HG03342 (cell line): ENCODE data around the gene TMOD1.
"Not testable (repeated sequence)": the region's sequence is repeated elsewhere in the genome, so short reads cannot be mapped to it uniquely, and the experiment has no call there.

Experiments
- ATAC-seq: cut with Tn5 transposase; IDR thresholded peaks from one replicate; pipeline ENCODE4 v1.9.1; 2021; ENCODE audit warnings: mild to moderate bottlenecking, moderate library complexity; ENCODE audit not compliant: unreplicated experiment

The TMOD1 gene

DNA sequence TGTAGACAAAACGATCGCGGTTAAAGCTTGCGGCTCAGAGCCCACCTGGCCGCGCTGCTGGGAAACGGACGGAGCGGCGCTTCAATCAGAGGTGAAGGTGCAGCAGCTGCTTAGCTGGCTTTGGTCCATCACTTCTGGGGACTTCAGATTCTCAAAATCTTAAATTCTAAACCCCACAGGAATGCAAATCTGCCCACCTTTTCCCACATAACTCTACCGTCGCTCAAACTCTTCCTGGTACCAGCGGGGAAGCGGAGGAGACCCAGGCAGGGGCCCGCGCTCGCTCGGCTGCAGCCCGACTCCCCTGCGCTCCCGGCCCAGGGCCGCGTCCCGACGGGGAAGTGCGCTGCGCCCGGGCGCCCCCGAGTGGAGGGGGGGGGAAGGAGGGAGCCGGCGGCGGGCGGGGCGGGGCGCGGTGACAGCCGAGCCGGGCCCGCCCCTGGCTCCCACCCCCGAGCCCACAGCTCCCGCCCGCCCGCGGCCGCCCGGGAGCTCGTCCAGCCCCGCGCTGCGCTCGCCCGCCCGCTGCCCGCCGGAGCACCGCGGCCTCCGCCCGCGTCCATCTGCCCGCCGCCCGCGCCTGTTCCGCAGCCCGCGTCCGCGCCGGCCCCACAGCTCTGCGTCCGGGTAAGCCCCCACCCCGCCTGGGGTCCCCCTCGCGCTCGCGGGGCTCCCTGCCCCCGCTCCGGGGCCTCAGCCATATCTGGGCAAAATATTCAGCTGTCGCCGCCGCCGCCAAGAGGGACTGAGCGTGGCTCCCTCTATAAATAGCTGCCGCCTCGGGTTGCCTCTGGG is at the start of gene TMOD1:
Gene TMOD1, plus strand, starts transcription at position 490 of the 795 bp plus-strand sequence. CDS start 22,523 bp downstream, outside the sequence.
- peak; percentile 49 for ATAC-seq

GRCh38 chr9:97453573-97453972 is 47.9 kb upstream of the TMOD1 start:
- ATAC-seq, result not testable (repeated sequence)

GRCh38 chr9:97456841-97457240 is 44.6 kb upstream of the TMOD1 start:
- not testable (repeated sequence) for ATAC-seq

- no peak for ATAC-seq
Observed at GRCh38 chr9:97459326-97459725, 42.1 kb upstream of the TMOD1 start.

DNA sequence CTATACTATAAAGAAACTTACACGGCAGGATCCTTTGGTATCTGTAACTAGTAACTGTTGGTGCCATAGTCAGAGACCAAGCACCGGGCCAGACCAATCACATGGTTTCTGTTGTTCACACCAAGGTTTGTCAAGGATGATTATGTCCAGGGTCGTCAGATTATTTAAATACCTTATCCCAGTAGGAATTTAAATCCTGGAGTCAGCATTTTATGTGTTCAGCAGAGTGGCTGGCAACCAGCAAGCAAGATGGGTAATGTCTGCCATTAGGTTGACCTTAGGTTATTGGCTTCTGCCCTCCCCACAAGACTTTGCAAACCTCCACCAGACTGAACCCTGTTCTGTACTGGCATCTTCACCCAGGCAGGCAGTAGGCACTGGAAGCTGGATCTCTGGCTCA is 39.3 kb upstream of the TMOD1 start:
- no peak for ATAC-seq

GRCh38 chr9:97462914-97463313 is 38.6 kb upstream of the TMOD1 start:
- no peak for ATAC-seq

DNA sequence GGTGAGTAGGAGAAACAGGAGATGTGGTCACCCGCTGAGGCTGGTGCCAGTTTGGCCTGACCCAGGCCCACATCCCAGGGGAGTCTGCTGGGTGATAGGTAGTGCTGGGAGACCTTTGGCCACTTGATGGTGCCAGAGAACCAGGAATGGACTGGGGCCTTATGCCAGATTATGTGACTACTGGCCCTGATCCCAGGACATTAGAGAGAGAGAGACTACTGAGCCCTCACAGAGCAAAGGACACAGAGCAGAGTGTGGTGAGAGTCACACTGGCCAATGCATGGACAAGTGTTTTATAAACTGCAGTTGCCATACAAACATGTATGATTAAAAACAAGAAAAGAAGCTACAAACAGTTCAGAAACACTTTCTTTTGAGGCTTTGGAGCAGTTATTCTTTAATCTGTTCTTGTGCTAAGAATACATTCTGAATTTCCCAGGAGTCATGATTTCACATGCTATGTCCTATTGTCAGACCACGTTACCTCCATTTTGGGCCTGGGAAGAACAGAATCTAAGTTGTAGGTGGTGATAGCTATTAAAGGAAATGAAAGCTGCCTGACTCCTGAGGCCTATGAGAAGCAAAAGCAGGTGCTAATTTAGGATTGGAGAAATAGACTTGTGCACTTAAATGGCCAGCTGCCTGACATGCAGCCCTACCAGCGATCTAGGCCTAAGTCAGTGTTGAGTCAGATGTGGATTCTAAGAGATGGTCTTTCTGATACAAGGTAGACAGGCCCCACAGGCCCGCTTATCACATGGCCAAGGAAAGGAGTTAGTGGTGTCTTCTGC is 32.6 kb upstream of the TMOD1 start:
- peak; percentile 85 for ATAC-seq

DNA sequence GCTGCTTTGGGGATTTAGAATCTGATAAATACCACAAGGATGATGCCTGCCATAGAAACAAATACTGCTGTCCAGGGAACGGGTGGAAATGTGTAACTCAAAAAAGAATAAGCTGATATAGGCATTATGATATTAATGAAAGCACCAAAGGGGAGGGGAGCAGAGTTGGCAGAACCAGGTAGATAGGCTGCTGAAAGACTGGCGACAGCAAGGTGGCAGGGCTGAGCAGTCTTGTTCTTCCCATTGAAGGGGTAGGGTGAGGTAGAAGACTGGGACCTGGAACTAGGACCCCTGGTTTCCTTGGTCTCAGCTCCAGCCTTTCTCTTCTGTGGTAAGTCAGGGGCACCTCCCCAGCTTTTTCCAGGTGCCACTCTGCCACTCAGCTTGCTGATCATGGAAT is 31.4 kb upstream of the TMOD1 start:
- ATAC-seq, result no peak

DNA sequence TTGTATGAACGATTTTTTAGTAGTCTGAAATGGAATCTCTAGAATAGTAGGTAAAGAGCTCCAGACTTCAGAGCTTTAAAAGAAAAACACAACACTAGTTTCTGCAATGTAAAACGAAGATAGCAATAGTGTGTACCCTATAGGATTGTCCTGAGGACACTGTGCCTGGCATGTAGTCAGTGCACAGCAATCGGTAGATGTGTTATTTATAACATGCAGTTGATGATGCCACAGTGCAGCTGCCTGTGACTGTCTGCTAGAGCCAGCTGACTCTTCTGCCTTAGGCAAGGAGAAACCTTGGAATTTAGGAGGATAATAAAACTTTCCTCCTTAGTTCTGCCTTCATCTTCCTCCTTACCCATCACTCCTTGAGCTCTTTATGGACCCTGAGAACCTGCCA is 27.7 kb upstream of the TMOD1 start:
- ATAC-seq, result no peak

- no peak for ATAC-seq
Observed at GRCh38 chr9:97474372-97474925, 27.0 kb upstream of the TMOD1 start.

- ATAC-seq, result no peak
Observed at GRCh38 chr9:97475059-97475458, 26.4 kb upstream of the TMOD1 start.

GRCh38 chr9:97478301-97478981 is 23.0 kb upstream of the TMOD1 start:
- no peak for ATAC-seq

GRCh38 chr9:97479496-97480159 is 21.8 kb upstream of the TMOD1 start:
- ATAC-seq, result no peak

GRCh38 chr9:97480174-97480573 is 21.3 kb upstream of the TMOD1 start:
- ATAC-seq, result no peak

GRCh38 chr9:97480749-97481148 is 20.7 kb upstream of the TMOD1 start:
- ATAC-seq, result no peak

DNA sequence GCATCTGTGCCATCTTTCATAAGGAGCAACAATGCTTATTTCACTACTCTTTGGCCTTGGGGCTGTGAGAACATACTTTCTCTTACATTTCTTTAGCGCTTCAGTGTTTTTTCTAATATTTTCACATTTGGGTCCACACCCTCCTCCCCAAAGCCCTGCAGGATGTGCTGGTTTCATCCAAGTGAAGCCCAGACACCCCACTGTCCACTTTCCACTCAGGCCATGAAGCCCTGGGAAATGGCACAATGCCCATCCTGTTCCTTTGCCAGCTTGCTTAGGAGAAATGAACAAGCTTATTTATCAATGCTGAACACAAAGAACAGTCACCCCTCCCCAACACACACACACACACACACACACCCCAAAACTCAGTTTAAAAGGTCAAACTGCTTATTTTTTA is 17.3 kb upstream of the TMOD1 start:
- ATAC-seq, result no peak

- ATAC-seq, result no peak
Observed at GRCh38 chr9:97487107-97487506, 14.4 kb upstream of the TMOD1 start.

- ATAC-seq, result no peak
Observed at GRCh38 chr9:97487861-97488260, 13.6 kb upstream of the TMOD1 start.

GRCh38 chr9:97491216-97491999 is 10.1 kb upstream of the TMOD1 start:
- ATAC-seq, result no peak
